Measurements from ENCODE around the gene ARID5A. TPM values are rescaled to one million over a fixed set of nuclear protein-coding genes. Genes with fewer than 3 reads are reported as not detected.
A peak's percentile ranks its signal among the peaks of the same experiment; 100 is the strongest.

ARID5A gene
- total and polyA plus RNA-seq, 2 of the 13 experiments (the other 11 are each of a cell fraction or from before 2014, with no cell fraction given), result 6.0 to 9.5 TPM

DNA sequence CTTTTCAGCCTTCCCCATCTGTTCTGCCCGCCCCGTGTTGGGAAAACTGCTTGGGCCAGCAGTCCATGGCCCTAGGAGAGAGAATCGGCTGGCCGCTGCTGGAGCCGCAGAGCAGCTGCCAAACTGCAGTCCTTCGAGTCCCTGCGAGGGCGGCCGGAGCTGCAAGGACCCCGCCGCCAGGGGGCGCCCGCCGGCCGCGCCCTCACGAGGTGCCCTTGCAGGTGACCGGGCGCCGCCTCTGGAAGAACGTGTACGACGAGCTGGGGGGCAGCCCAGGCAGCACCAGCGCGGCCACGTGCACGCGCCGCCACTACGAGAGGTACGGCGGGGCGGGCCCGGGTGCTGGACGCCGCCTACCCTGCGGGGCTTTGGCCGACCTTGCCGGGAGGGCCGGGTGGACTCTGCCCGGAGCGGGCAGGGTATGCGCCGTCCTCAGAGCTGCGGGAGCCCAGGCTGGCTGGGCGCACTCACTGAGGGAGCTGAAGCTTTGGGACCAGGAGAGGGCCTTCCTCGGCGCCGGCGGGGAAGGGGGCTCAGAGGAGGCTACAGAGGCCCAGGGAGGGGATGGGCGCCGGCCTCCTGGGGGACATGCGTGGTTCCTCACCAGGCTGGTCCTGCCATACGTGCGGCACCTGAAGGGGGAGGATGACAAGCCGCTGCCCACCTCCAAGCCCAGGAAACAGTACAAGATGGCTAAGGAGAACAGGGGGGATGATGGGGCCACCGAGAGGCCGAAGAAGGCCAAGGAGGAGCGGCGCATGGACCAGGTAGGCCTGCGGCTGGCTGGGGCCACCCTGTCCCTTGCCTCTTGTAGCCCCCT, 13.6 kb downstream of the ARID5A start (continued):
- TF ChIP-seq MTF1 (CRISPR knock-in tag; IDR thresholded peaks at IDR 0.05), result peak; percentile 40; the same call in 1 of the 2 replicates
- peak; percentile 69; the same call in 1 of the 2 replicates for TF ChIP-seq ZNF878 (CRISPR knock-in tag; IDR thresholded peaks at IDR 0.05)
- no peak for TF ChIP-seq RBAK (CRISPR knock-in tag; IDR thresholded peaks at IDR 0.05)
- TF ChIP-seq SSRP1 (CRISPR knock-in tag; IDR thresholded peaks at IDR 0.05), result no peak; the same call in 1 of the 2 replicates
- TF ChIP-seq, protein P1, sequence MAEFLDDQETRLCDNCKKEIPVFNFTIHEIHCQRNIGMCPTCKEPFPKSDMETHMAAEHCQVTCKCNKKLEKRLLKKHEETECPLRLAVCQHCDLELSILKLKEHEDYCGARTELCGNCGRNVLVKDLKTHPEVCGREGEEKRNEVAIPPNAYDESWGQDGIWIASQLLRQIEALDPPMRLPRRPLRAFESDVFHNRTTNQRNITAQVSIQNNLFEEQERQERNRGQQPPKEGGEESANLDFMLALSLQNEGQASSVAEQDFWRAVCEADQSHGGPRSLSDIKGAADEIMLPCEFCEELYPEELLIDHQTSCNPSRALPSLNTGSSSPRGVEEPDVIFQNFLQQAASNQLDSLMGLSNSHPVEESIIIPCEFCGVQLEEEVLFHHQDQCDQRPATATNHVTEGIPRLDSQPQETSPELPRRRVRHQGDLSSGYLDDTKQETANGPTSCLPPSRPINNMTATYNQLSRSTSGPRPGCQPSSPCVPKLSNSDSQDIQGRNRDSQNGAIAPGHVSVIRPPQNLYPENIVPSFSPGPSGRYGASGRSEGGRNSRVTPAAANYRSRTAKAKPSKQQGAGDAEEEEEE (CRISPR knock-in tag; IDR thresholded peaks at IDR 0.05; ENCODE audit: borderline replicate concordance), result no peak
- TF ChIP-seq ATRX (CRISPR knock-in tag; IDR thresholded peaks at IDR 0.05; ENCODE audit: borderline replicate concordance), result no peak; the same call in 1 of the 2 replicates
- peak; percentile 71; the same call in 1 of the 2 replicates for TF ChIP-seq ZNF777 (CRISPR knock-in tag; IDR thresholded peaks at IDR 0.05)
- TF ChIP-seq, protein P2, sequence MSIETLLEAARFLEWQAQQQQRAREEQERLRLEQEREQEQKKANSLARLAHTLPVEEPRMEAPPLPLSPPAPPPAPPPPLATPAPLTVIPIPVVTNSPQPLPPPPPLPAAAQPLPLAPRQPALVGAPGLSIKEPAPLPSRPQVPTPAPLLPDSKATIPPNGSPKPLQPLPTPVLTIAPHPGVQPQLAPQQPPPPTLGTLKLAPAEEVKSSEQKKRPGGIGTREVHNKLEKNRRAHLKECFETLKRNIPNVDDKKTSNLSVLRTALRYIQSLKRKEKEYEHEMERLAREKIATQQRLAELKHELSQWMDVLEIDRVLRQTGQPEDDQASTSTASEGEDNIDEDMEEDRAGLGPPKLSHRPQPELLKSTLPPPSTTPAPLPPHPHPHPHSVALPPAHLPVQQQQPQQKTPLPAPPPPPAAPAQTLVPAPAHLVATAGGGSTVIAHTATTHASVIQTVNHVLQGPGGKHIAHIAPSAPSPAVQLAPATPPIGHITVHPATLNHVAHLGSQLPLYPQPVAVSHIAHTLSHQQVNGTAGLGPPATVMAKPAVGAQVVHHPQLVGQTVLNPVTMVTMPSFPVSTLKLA (IDR thresholded peaks at IDR 0.05), result peak; percentile 81
- TF ChIP-seq SRY (CRISPR knock-in tag; IDR thresholded peaks at IDR 0.05), result peak; percentile 81
- peak; percentile 41 to 71; a peak in 3 of 4 replicates for TF ChIP-seq NR2F1 (CRISPR knock-in tag; IDR thresholded peaks at IDR 0.05)
- TF ChIP-seq ZNF383 (CRISPR knock-in tag; IDR thresholded peaks at IDR 0.05; ENCODE audit: borderline replicate concordance), result no peak; the same call in 1 of the 2 replicates
- TF ChIP-seq IKZF4 (CRISPR knock-in tag; IDR thresholded peaks at IDR 0.05; ENCODE audit: borderline replicate concordance, low read depth, not compliant biosample characterization), result peak; percentile 96
- TF ChIP-seq, protein P3, sequence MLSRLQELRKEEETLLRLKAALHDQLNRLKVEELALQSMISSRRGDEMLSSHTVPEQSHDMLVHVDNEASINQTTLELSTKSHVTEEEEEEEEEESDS (CRISPR knock-in tag; IDR thresholded peaks at IDR 0.05; ENCODE audit: borderline replicate concordance), result peak; percentile 84; the same call in 1 of the 2 replicates
- TF ChIP-seq NFKBIZ (CRISPR knock-in tag; IDR thresholded peaks at IDR 0.05), result peak; percentile 73; the same call in 1 of the 2 replicates
- no peak for TF ChIP-seq RORA (CRISPR knock-in tag; IDR thresholded peaks at IDR 0.05)
- peak; percentile 76 for TF ChIP-seq CAMTA2 (CRISPR knock-in tag; IDR thresholded peaks at IDR 0.05; ENCODE audit: borderline replicate concordance)
- TF ChIP-seq, protein P4, sequence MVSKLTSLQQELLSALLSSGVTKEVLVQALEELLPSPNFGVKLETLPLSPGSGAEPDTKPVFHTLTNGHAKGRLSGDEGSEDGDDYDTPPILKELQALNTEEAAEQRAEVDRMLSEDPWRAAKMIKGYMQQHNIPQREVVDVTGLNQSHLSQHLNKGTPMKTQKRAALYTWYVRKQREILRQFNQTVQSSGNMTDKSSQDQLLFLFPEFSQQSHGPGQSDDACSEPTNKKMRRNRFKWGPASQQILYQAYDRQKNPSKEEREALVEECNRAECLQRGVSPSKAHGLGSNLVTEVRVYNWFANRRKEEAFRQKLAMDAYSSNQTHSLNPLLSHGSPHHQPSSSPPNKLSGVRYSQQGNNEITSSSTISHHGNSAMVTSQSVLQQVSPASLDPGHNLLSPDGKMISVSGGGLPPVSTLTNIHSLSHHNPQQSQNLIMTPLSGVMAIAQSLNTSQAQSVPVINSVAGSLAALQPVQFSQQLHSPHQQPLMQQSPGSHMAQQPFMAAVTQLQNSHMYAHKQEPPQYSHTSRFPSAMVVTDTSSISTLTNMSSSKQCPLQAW (CRISPR knock-in tag; IDR thresholded peaks at IDR 0.05), result no peak; the same call in 1 of the 2 replicates
- TF ChIP-seq MYNN (CRISPR knock-in tag; IDR thresholded peaks at IDR 0.05; ENCODE audit: low read depth), result no peak
- TF ChIP-seq, protein P5, sequence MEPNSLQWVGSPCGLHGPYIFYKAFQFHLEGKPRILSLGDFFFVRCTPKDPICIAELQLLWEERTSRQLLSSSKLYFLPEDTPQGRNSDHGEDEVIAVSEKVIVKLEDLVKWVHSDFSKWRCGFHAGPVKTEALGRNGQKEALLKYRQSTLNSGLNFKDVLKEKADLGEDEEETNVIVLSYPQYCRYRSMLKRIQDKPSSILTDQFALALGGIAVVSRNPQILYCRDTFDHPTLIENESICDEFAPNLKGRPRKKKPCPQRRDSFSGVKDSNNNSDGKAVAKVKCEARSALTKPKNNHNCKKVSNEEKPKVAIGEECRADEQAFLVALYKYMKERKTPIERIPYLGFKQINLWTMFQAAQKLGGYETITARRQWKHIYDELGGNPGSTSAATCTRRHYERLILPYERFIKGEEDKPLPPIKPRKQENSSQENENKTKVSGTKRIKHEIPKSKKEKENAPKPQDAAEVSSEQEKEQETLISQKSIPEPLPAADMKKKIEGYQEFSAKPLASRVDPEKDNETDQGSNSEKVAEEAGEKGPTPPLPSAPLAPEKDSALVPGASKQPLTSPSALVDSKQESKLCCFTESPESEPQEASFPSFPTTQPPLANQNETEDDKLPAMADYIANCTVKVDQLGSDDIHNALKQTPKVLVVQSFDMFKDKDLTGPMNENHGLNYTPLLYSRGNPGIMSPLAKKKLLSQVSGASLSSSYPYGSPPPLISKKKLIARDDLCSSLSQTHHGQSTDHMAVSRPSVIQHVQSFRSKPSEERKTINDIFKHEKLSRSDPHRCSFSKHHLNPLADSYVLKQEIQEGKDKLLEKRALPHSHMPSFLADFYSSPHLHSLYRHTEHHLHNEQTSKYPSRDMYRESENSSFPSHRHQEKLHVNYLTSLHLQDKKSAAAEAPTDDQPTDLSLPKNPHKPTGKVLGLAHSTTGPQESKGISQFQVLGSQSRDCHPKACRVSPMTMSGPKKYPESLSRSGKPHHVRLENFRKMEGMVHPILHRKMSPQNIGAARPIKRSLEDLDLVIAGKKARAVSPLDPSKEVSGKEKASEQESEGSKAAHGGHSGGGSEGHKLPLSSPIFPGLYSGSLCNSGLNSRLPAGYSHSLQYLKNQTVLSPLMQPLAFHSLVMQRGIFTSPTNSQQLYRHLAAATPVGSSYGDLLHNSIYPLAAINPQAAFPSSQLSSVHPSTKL (CRISPR knock-in tag; IDR thresholded peaks at IDR 0.05), result peak; percentile 88
- peak; percentile 91 for TF ChIP-seq MED1 (CRISPR knock-in tag; IDR thresholded peaks at IDR 0.05)
